ENCODE measurements around the gene FAM168B.

The FAM168B gene

GRCh38 chr2:131016826-131017741, 76.2 kb downstream of the FAM168B start:
- no peak for TF ChIP-seq CTCF (IDR thresholded peaks at IDR 0.05; ENCODE audit: low read depth, low read length)
- no peak overlapping the region for H3K4me3 ChIP-seq (replicated peaks in 1 of 2; ENCODE audit: low read depth in 2 of 2, low read length in 2 of 2)
- DNase-seq (ENCODE audit: low read depth in 2 of 2), result peak; percentile 74 to 76

GRCh38 chr2:131015764-131016163, 77.5 kb downstream of the FAM168B start:
- DNase-seq (ENCODE audit: low read depth in 2 of 2), result no peak
- no peak overlapping the region for H3K4me3 ChIP-seq (replicated peaks in 1 of 2; ENCODE audit: low read depth in 2 of 2, low read length in 2 of 2)
- no peak for TF ChIP-seq CTCF (IDR thresholded peaks at IDR 0.05; ENCODE audit: low read depth, low read length)

GRCh38 chr2:131014141-131014540, 79.1 kb downstream of the FAM168B start:
- H3K4me3 ChIP-seq (replicated peaks in 1 of 2; ENCODE audit: low read depth in 2 of 2, low read length in 2 of 2), result no peak overlapping the region
- no peak for DNase-seq (ENCODE audit: low read depth in 2 of 2)
- TF ChIP-seq CTCF (IDR thresholded peaks at IDR 0.05; ENCODE audit: low read depth, low read length), result no peak

- no peak for TF ChIP-seq CTCF (IDR thresholded peaks at IDR 0.05; ENCODE audit: low read depth, low read length)
- no peak overlapping the region for H3K4me3 ChIP-seq (replicated peaks in 1 of 2; ENCODE audit: low read depth in 2 of 2, low read length in 2 of 2)
- no peak for DNase-seq (ENCODE audit: low read depth in 2 of 2)
These were observed 81.8 kb downstream of the FAM168B start for GRCh38 chr2:131011486-131011885.

GRCh38 chr2:131010566-131010965, 82.7 kb downstream of the FAM168B start:
- no peak for DNase-seq (ENCODE audit: low read depth in 2 of 2)
- H3K4me3 ChIP-seq (replicated peaks in 1 of 2; ENCODE audit: low read depth in 2 of 2, low read length in 2 of 2), result no peak overlapping the region
- no peak for TF ChIP-seq CTCF (IDR thresholded peaks at IDR 0.05; ENCODE audit: low read depth, low read length)

GRCh38 chr2:131009713-131010475, 83.4 kb downstream of the FAM168B start:
- H3K4me3 ChIP-seq (replicated peaks in 1 of 2; ENCODE audit: low read depth in 2 of 2, low read length in 2 of 2), result no peak overlapping the region
- no peak for DNase-seq (ENCODE audit: low read depth in 2 of 2)
- no peak for TF ChIP-seq CTCF (IDR thresholded peaks at IDR 0.05; ENCODE audit: low read depth, low read length)

Measured in cardiac fibroblast (primary cell).